Measurements from ENCODE around the gene COL1A1.

GRCh38 chr17:50220811-50221210 lies 19.4 kb upstream of the COL1A1 start:
- TF ChIP-seq TOX (CRISPR knock-in tag; IDR thresholded peaks at IDR 0.05; ENCODE audit: borderline replicate concordance) (no peak), ARNTL (CRISPR knock-in tag; IDR thresholded peaks at IDR 0.05; ENCODE audit: borderline replicate concordance, low read depth) (no peak), GLIS3 (CRISPR knock-in tag; IDR thresholded peaks at IDR 0.05) (no peak), ZNF565 (CRISPR knock-in tag; conservative IDR thresholded peaks at IDR 0.05; ENCODE audit: low read depth) (no peak), TSHZ2 (CRISPR knock-in tag; IDR thresholded peaks at IDR 0.05) (no peak), SNAI2 (CRISPR knock-in tag; IDR thresholded peaks at IDR 0.05) (no peak), BACH2 (CRISPR knock-in tag; IDR thresholded peaks at IDR 0.05; ENCODE audit: borderline replicate concordance) (no peak)

Measured in SK-N-SH treated with all-trans-retinoic acid at 6 μM for 48 hours (cell line).